Parathyroid adenoma (tissue), 2 donors: Measurements from ENCODE around the gene PDZD8.

Experiments used
- H2AFZ ChIP-seq: fragments of 300-600 bp; sonication (generic); one replicate; pipeline ENCODE4 v1.7.0; 2017; ENCODE audit warnings: antibody characterized with exemption, mild to moderate bottlenecking
- H3K27ac ChIP-seq: fragments of 300-600 bp; sonication (generic); one replicate; pipeline ENCODE4 v1.7.0; 2017
- H3K27me3 ChIP-seq: fragments of 300-600 bp; sonication (generic); one replicate; pipeline ENCODE4 v1.7.0; 2017; ENCODE audit warnings: low read length; ENCODE audit not compliant: control insufficient read depth, insufficient read depth
- H3K36me3 ChIP-seq: fragments of 300-600 bp; sonication (generic); one replicate; pipeline ENCODE4 v1.7.0; 2017; ENCODE audit warnings: low read length; ENCODE audit not compliant: control insufficient read depth, insufficient read depth
- H3K4me1 ChIP-seq: fragments of 300-600 bp; sonication (generic); one replicate; pipeline ENCODE4 v1.7.0; 2017; ENCODE audit warnings: control low read depth
- H3K4me2 ChIP-seq: fragments of 300-600 bp; sonication (generic); one replicate; pipeline ENCODE4 v1.7.0; 2017; ENCODE audit warnings: low read length
- H3K4me3 ChIP-seq: fragments of 300-600 bp; sonication (generic); one replicate; pipeline ENCODE4 v1.7.0; 2017; ENCODE audit warnings: low read depth, low read length
- H3K79me2 ChIP-seq: fragments of 300-600 bp; sonication (generic); one replicate; pipeline ENCODE4 v1.7.0; 2017; ENCODE audit warnings: control low read depth
- H3K9ac ChIP-seq: fragments of 300-600 bp; sonication (generic); one replicate; pipeline ENCODE4 v1.7.0; 2017; ENCODE audit warnings: mild to moderate bottlenecking
- H3K9me3 ChIP-seq: fragments of 300-600 bp; sonication (generic); one replicate; pipeline ENCODE4 v1.7.0; 2017; ENCODE audit warnings: low read length; ENCODE audit not compliant: control insufficient read depth
- CTCF ChIP-seq: fragments of 300-600 bp; sonication (generic); IDR thresholded peaks from one replicate; pipeline ENCODE4 v1.7.0; 2017; ENCODE audit warnings: antibody characterized with exemption, mild to moderate bottlenecking
- donor health status: primary hyperparathyroidism.

The PDZD8 gene

DNA sequence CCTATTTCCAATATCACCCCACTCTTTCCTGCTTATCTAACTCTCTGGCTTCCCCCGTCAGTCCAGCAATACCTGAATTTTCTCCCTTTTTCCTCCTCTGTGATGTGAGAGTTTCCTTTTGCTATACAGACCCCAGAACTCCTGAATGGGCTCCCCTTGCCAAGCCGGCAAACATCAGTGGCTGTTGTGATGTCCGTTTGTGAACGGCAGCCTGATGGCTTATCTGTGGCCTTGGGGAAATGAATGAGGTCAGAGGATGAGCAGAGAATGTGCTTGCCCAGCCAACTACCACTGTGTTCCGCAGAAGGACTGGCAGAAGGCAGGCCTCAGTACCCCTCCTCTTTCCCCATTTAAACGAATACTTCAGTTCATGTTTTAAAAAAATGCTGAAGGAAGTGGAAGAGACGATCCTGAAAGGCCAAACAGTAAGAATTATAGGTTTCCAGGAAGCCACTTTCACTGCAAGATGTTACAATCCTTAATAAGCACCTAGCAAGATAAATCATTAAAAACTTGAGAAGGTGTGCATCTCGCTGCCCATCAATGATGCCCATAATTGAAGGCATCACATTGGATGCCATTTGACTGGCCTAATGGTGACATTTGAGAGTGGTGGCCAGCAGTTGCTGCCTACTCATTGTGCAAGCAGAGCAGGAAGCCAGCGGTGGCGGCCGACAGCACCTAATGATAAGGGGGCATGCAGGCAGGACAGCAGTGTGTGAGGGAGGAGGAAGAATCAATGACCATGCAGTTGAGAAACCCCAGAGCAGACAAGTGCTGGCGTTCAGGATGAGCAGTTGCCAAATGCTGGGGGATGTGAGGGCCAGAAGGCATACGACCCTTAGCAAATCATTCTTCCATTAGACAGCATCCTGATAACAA is 102.8 kb downstream of the PDZD8 start:
- Histone ChIP-seq H2AFZ (no peak overlapping the region), H3K4me3 (no peak overlapping the region), H3K27ac (no peak overlapping the region), H3K79me2 (no peaks in the 10 kb centered on the region), H3K36me3 (no peaks in the 10 kb centered on the region), H3K27me3 (no peaks in the 10 kb centered on the region), H3K9me3 (no peaks in the 10 kb centered on the region), H3K4me2 (no peak overlapping the region), H3K4me1 (peaks cover 2% of the 10 kb centered on the region), H3K9ac (no peak overlapping the region)
- TF ChIP-seq CTCF, result no peak

DNA sequence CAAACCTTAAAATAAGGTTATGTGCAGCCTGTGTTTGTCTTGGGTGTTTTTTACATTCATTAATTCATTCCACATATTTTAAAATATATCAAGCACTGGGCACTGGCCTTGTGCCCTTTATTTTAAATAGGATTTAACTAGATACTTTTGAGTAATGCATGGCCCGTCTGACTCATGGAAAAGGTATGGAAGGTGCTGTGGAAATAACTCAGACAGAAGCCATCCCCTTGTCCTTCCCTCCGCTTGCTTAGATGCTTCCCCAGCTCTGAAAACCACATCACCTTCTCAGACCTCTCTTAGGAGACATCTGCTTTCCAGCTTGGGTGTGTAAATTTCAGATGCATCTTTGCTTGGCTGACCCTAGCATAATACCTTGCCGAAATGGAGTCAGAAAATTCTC is 103.8 kb downstream of the PDZD8 start:
- no peaks in the 10 kb centered on the region for H3K9me3 ChIP-seq

GRCh38 chr10:117268907-117269306 is 106.3 kb downstream of the PDZD8 start:
- Histone ChIP-seq H3K9me3 (no peaks in the 10 kb centered on the region), H3K9ac (no peak overlapping the region), H3K4me3 (no peak overlapping the region), H3K79me2 (no peaks in the 10 kb centered on the region), H3K4me2 (no peak overlapping the region), H3K4me1 (peaks cover 2% of the 10 kb centered on the region), H3K27ac (no peak overlapping the region), H3K27me3 (no peaks in the 10 kb centered on the region), H3K36me3 (no peaks in the 10 kb centered on the region), H2AFZ (no peak overlapping the region)
- no peak for TF ChIP-seq CTCF

More for the DNA sequence above, 103.8 kb downstream of the PDZD8 start:
- Histone ChIP-seq H3K4me2 (no peak overlapping the region), H3K27me3 (no peaks in the 10 kb centered on the region), H3K36me3 (no peaks in the 10 kb centered on the region), H3K4me3 (no peak overlapping the region), H3K4me1 (peaks cover 2% of the 10 kb centered on the region), H2AFZ (no peak overlapping the region), H3K27ac (no peak overlapping the region), H3K9ac (no peak overlapping the region), H3K79me2 (no peaks in the 10 kb centered on the region)
- TF ChIP-seq CTCF, result no peak

DNA sequence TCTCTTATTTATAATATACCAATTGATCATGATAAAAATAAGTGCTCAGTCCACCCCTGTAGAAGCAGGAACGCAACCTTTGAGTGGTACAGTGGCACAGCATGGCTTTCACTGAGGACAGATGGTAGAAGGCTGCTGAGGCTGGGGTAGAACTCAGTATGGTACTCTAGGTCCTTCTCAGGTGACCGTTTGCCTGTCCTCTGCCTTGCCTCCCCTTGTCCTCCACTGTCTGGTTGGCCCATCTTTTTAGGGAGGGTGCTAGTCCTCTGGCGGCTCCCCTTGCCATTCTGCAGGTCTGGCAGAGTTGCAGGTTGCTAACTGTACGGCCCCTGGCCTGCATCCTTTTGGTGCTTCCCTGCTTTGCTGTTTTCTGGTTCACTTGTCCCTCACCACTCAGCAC is 107.0 kb downstream of the PDZD8 start:
- no peak overlapping the region for H3K4me2 ChIP-seq
- H3K36me3 ChIP-seq, result no peaks in the 10 kb centered on the region
- H2AFZ ChIP-seq, result no peak overlapping the region
- H3K27ac ChIP-seq, result no peak overlapping the region
- TF ChIP-seq CTCF, result no peak
- H3K9ac ChIP-seq, result no peak overlapping the region
- no peaks in the 10 kb centered on the region for H3K27me3 ChIP-seq
- no peak overlapping the region for H3K4me3 ChIP-seq
- H3K4me1 ChIP-seq, result peaks cover 2% of the 10 kb centered on the region
- no peaks in the 10 kb centered on the region for H3K9me3 ChIP-seq
- no peaks in the 10 kb centered on the region for H3K79me2 ChIP-seq

DNA sequence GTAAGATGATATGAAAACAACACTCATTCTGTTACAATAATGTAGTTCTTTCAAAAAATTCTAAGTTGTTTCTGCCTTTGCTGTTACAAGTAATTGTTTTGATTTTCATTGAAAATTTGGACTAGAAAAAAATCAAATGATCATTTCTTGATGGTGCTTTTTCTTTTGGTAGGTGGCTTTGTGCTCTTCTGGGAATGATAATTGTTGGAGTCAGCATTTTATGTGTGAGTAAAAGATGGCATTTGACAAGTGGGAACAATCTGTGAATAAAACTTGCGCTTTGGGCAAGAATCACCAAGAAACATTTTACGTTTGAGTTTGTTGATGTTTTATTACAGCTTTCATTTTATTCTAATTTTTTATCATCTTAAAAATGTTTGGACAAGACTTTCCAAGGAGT is 108.4 kb downstream of the PDZD8 start:
- no peaks in the 10 kb centered on the region for H3K9me3 ChIP-seq
- no peak overlapping the region for H3K9ac ChIP-seq
- no peak overlapping the region for H2AFZ ChIP-seq
- H3K27me3 ChIP-seq, result no peaks in the 10 kb centered on the region
- H3K36me3 ChIP-seq, result no peaks in the 10 kb centered on the region
- no peak overlapping the region for H3K4me2 ChIP-seq
- no peaks in the 10 kb centered on the region for H3K79me2 ChIP-seq
- no peak overlapping the region for H3K4me3 ChIP-seq
- TF ChIP-seq CTCF, result no peak
- H3K4me1 ChIP-seq, result peaks cover 2% of the 10 kb centered on the region
- H3K27ac ChIP-seq, result no peak overlapping the region
